H1 (cell line): ENCODE data around the gene COL5A3. TPM values are rescaled to one million over a fixed set of nuclear protein-coding genes. Genes with fewer than 3 reads are reported as not detected.

Experiments
- CTCF ChIA-PET: fragments of 300-600 bp; sonication (Branson Sonifier 250); formaldehyde crosslinking; loops from one replicate; lab custom pipeline; 2021; ENCODE audit not compliant: partially characterized antibody; lab: Charles Lee
- POLR2A ChIA-PET: fragments of 300-600 bp; sonication (Branson Sonifier 250); formaldehyde crosslinking; loops from one replicate; lab custom pipeline; 2021; ENCODE audit warnings: inconsistent platforms; ENCODE audit not compliant: partially characterized antibody; lab: Charles Lee
- DNase-seq, 2 experiments: peaks; one replicate each; pipeline versions ENCODE4 v3.0.0 to v3.0.0-alpha.2; 2010 to 2022; ENCODE audit warnings: low spot score in 2 of 2, low read depth in 1 of 2, mixed read lengths in 1 of 2
- FAIRE-seq: peaks from 2 replicates; lab custom pipeline; 2011; peaks lifted over from hg19 to GRCh38; lab: Jason Lieb, UNC
- H2AFZ ChIP-seq: 2 replicates; pipeline ENCODE4 v1.8.1; 2012; ENCODE audit warnings: low read length, inconsistent platforms
- H2AK5ac ChIP-seq: 2 replicates; pipeline ENCODE4 v1.6.1; 2013; ENCODE audit warnings: low read depth, low read length
- H2BK120ac ChIP-seq: replicated peaks from 2 replicates; pipeline ENCODE3; 2013; ENCODE audit warnings: low read depth, low read length, inconsistent platforms
- H2BK12ac ChIP-seq: 2 replicates; pipeline ENCODE4 v1.6.1; 2013; ENCODE audit warnings: low read depth, low read length
- H2BK15ac ChIP-seq: 2 replicates; pipeline ENCODE4 v1.6.1; 2013; ENCODE audit warnings: low read length
- H2BK20ac ChIP-seq: 2 replicates; pipeline ENCODE4 v1.6.1; 2013; ENCODE audit warnings: low read length
- H2BK5ac ChIP-seq: 2 replicates; pipeline ENCODE4 v1.6.1; 2013; ENCODE audit warnings: low read depth, low read length
- H3K14ac ChIP-seq: 2 replicates; pipeline ENCODE4 v1.6.1; 2013; ENCODE audit warnings: inconsistent platforms; ENCODE audit not compliant: insufficient read length
- H3K18ac ChIP-seq: 2 replicates; pipeline ENCODE4 v1.6.1; 2013; ENCODE audit warnings: low read length; ENCODE audit errors: extremely low read depth
- H3K23ac ChIP-seq: 2 replicates; pipeline ENCODE4 v1.6.1; 2013; ENCODE audit warnings: inconsistent platforms; ENCODE audit not compliant: insufficient read length
- H3K23me2 ChIP-seq: 2 replicates; pipeline ENCODE4 v1.6.1; 2013; ENCODE audit warnings: low read depth, low read length
- H3K27ac ChIP-seq: 2 replicates; pipeline ENCODE4 v1.6.1; 2011; ENCODE audit warnings: low read depth, low read length, inconsistent platforms
- H3K27me3 ChIP-seq, 4 experiments: replicated peaks in 1 of 4; 1 replicate in 1 of 4; 2 replicates in 3 of 4; pipeline versions ENCODE4 v1.6.1 to v1.8.1; 2011 to 2013; ENCODE audit warnings: low read length in 3 of 4, mild to moderate bottlenecking in 3 of 4, inconsistent platforms in 2 of 4, mixed read lengths in 2 of 4, moderate library complexity in 1 of 4; ENCODE audit not compliant: control insufficient read depth in 3 of 4, insufficient read depth in 3 of 4; ENCODE audit errors: extremely low read depth in 1 of 4
- H3K36me3 ChIP-seq, 4 experiments: 2 replicates each; pipeline versions ENCODE4 v1.6.1 to v1.8.1; 2011 to 2013; ENCODE audit warnings: mild to moderate bottlenecking in 4 of 4, low read length in 3 of 4, moderate library complexity in 2 of 4, control low read depth in 1 of 4, inconsistent platforms in 1 of 4; ENCODE audit not compliant: insufficient read depth in 4 of 4, control insufficient read depth in 2 of 4
- H3K4ac ChIP-seq: replicated peaks from 2 replicates; pipeline ENCODE3; 2013; ENCODE audit warnings: low read length, low read depth, mixed read lengths, inconsistent platforms; ENCODE audit not compliant: insufficient read length
- H3K4me1 ChIP-seq, 4 experiments: replicated peaks in 1 of 4; 1 replicate in 1 of 4; 2 replicates in 3 of 4; pipeline versions ENCODE4 v1.6.1 to v1.8.1; 2011 to 2013; ENCODE audit warnings: low read length in 3 of 4, inconsistent platforms in 2 of 4, mixed read lengths in 1 of 4; ENCODE audit not compliant: insufficient read depth in 4 of 4, control insufficient read depth in 3 of 4
- H3K4me2 ChIP-seq, 2 experiments: 2 replicates each; pipeline versions ENCODE4 v1.6.1 to v1.8.1; 2011 to 2013; ENCODE audit warnings: low read depth in 2 of 2, low read length in 2 of 2, control low read depth in 1 of 2, inconsistent platforms in 1 of 2, mild to moderate bottlenecking in 1 of 2; ENCODE audit not compliant: insufficient read depth in 1 of 2
- H3K4me3 ChIP-seq, 4 experiments: fragments of 200-600, 300-600 bp in 1 of 4; sonication (generic), shearing (Covaris generic), sonication (Bioruptor Twin) in 1 of 4; 2 replicates each; pipeline versions ENCODE4 v1.5.1 to v1.8.1; 2011 to 2016; ENCODE audit warnings: low read length in 4 of 4, low read depth in 3 of 4, control low read depth in 2 of 4, inconsistent platforms in 2 of 4, mild to moderate bottlenecking in 2 of 4, mixed read lengths in 1 of 4, moderate library complexity in 1 of 4; ENCODE audit not compliant: insufficient read depth in 2 of 4; ENCODE audit errors: extremely low read depth in 1 of 4
- H3K56ac ChIP-seq: replicated peaks from 2 replicates; pipeline ENCODE3; 2013; ENCODE audit warnings: low read depth, mild to moderate bottlenecking, mixed read lengths, low read length, inconsistent platforms; ENCODE audit not compliant: insufficient read length
- H3K79me1 ChIP-seq: 2 replicates; pipeline ENCODE4 v1.6.1; 2013; ENCODE audit warnings: low read depth, low read length, control low read depth
- H3K79me2 ChIP-seq, 2 experiments: 2 replicates each; pipeline versions ENCODE4 v1.6.1 to v1.8.1; 2012 to 2013; ENCODE audit warnings: low read length in 2 of 2, mild to moderate bottlenecking in 2 of 2, inconsistent platforms in 1 of 2; ENCODE audit not compliant: insufficient read depth in 2 of 2, control insufficient read depth in 1 of 2
- H3K9ac ChIP-seq, 4 experiments: replicated peaks in 1 of 4; 1 replicate in 1 of 4; 2 replicates in 3 of 4; pipeline versions ENCODE4 v1.6.1 to v1.8.1; 2011 to 2013; ENCODE audit warnings: low read depth in 3 of 4, low read length in 3 of 4, control low read depth in 2 of 4, mild to moderate bottlenecking in 2 of 4, moderate library complexity in 2 of 4, inconsistent platforms in 1 of 4; ENCODE audit errors: extremely low read depth in 1 of 4
- H3K9me3 ChIP-seq, 2 experiments: 2 replicates each; pipeline versions ENCODE4 v1.6.1 to v1.8.1; 2012 to 2013; ENCODE audit warnings: mild to moderate bottlenecking in 2 of 2, moderate library complexity in 2 of 2, control low read depth in 1 of 2, inconsistent platforms in 1 of 2, low read depth in 1 of 2, low read length in 1 of 2, mixed read lengths in 1 of 2; ENCODE audit not compliant: insufficient read depth in 2 of 2
- H4K20me1 ChIP-seq, 2 experiments: replicated peaks in 1 of 2; 2 replicates each; pipeline versions ENCODE3 to v1.8.1; 2011 to 2013; ENCODE audit warnings: inconsistent platforms in 2 of 2, low read length in 2 of 2, mild to moderate bottlenecking in 1 of 2; ENCODE audit not compliant: insufficient read depth in 2 of 2, control insufficient read depth in 1 of 2
- H4K5ac ChIP-seq: 2 replicates; pipeline ENCODE4 v1.6.1; 2013; ENCODE audit warnings: low read length, low read depth, mixed read lengths, inconsistent platforms; ENCODE audit not compliant: insufficient read length
- H4K8ac ChIP-seq: 2 replicates; pipeline ENCODE4 v1.8.0; 2013; ENCODE audit warnings: mild to moderate bottlenecking, moderate library complexity, low read length, inconsistent platforms; ENCODE audit not compliant: insufficient read depth; ENCODE audit errors: extremely low read depth
- H4K91ac ChIP-seq: replicated peaks from 2 replicates; pipeline ENCODE3; 2013; ENCODE audit warnings: low read length, mixed read lengths, inconsistent platforms; ENCODE audit not compliant: insufficient read length
- CHD2 ChIP-seq: IDR thresholded peaks from 2 replicates; pipeline ENCODE4 v1.6.1; 2012; ENCODE audit warnings: low read length, improper control_type of control experiment
- EZH2 ChIP-seq: fragments of 200-600 bp; sonication (generic); IDR thresholded peaks from 2 replicates; pipeline ENCODE4 v1.7.1; 2012; ENCODE audit warnings: low read depth, mild to moderate bottlenecking, moderate library complexity, low read length, inconsistent platforms; ENCODE audit not compliant: severe bottlenecking
- KDM1A ChIP-seq: fragments of 200-600, 300-600 bp; sonication (generic); IDR thresholded peaks from 2 replicates; pipeline ENCODE4 v1.7.1; 2016; ENCODE audit warnings: mild to moderate bottlenecking, low read length, borderline replicate concordance
- KDM4A ChIP-seq: IDR thresholded peaks from one replicate; pipeline ENCODE4 v1.7.1; 2012; ENCODE audit warnings: low read depth, mild to moderate bottlenecking, moderate library complexity, low read length, inconsistent platforms; ENCODE audit not compliant: severe bottlenecking
- KDM5A ChIP-seq: fragments of 200-600 bp; IDR thresholded peaks from 2 replicates; pipeline ENCODE4 v1.7.1; 2012; ENCODE audit warnings: mild to moderate bottlenecking, low read length, inconsistent platforms, mixed read lengths
- RXRA ChIP-seq: IDR thresholded peaks from 2 replicates; pipeline ENCODE4 v1.6.1; 2011; ENCODE audit warnings: low read depth, mild to moderate bottlenecking, low read length, moderate library complexity; ENCODE audit not compliant: insufficient read depth
- SP1 ChIP-seq: IDR thresholded peaks from 2 replicates; pipeline ENCODE4 v1.6.1; 2011; ENCODE audit warnings: low read depth, low read length
- SP2 ChIP-seq: IDR thresholded peaks from 2 replicates; pipeline ENCODE4 v1.6.1; 2012; ENCODE audit warnings: mild to moderate bottlenecking, low read length, inconsistent platforms
- SUZ12 ChIP-seq: fragments of 200-600 bp; sonication (generic); IDR thresholded peaks from 2 replicates; pipeline ENCODE4 v1.6.1; 2012; ENCODE audit warnings: mild to moderate bottlenecking, inconsistent platforms, low read length, moderate library complexity, mixed read lengths
- WGBS, 2 experiments: shearing (Covaris generic) in 1 of 2; methylation state at CpG; one replicate each; pipeline versions ENCODE4 v1.1.6 to v1.1.7; 2013 to 2015; ENCODE audit warnings: low lambda C conversion rate in 2 of 2, mixed read lengths in 2 of 2, inconsistent platforms in 1 of 2, low coverage in 1 of 2, missing lambda C conversion rate in 1 of 2; ENCODE audit not compliant: insufficient replicate concordance in 2 of 2, insufficient coverage in 1 of 2, insufficient read length in 1 of 2; ENCODE audit errors: extremely low coverage in 1 of 2, missing lambda C conversion rate in 1 of 2; 5-methylcytosine and 5-hydroxymethylcytosine counted together
- polyA plus RNA-seq, 7 experiments: library from polyadenylated mRNA; depleted of rRNA in 3 of 7; stranded (reverse) in 5 of 7; unstranded in 2 of 7; fragments of >200 nt in 5 of 7; fragments of 200-250 nt in 2 of 7; gene quantifications; 1 replicate in 5 of 7; 2 replicates in 1 of 7; 4 replicates in 1 of 7; pipeline versions ENCODE4 v1.2.1 to v1.2.3, GENCODE V29; 2011 to 2013; ENCODE audit warnings: missing spikeins in 2 of 7, mixed read lengths in 2 of 7
- total RNA-seq: library from RNA; stranded (reverse); fragmentation: NEBNext Ultra II Directional; extraction: Animal tissue kit (Norgen Biotek cat#: 25700); gene quantifications from 2 replicates; pipeline ENCODE4 v1.2.1, GENCODE V29; 2021
- TF ChIP-seq, protein P1 (sequence below): IDR thresholded peaks from 2 replicates; pipeline ENCODE4 v1.6.1; 2011; ENCODE audit warnings: low read depth, mild to moderate bottlenecking, low read length; ENCODE audit not compliant: insufficient read depth
- TF ChIP-seq, protein P2 (sequence below), 3 experiments: IDR thresholded peaks; 1 replicate in 2 of 3; 2 replicates in 1 of 3; pipeline versions ENCODE4 v1.5.1 to v1.6.1; 2011; ENCODE audit warnings: low read length in 3 of 3, mild to moderate bottlenecking in 3 of 3, inconsistent platforms in 2 of 3, low read depth in 1 of 3, moderate library complexity in 1 of 3; ENCODE audit not compliant: insufficient read depth in 1 of 3; ENCODE audit errors: control extremely low read depth in 1 of 3

The COL5A3 gene
- total and polyA plus RNA-seq, 2 of the 8 experiments (the other 6 are each of a cell fraction or from before 2014, with no cell fraction given): 0.67 to 0.74 TPM

DNA sequence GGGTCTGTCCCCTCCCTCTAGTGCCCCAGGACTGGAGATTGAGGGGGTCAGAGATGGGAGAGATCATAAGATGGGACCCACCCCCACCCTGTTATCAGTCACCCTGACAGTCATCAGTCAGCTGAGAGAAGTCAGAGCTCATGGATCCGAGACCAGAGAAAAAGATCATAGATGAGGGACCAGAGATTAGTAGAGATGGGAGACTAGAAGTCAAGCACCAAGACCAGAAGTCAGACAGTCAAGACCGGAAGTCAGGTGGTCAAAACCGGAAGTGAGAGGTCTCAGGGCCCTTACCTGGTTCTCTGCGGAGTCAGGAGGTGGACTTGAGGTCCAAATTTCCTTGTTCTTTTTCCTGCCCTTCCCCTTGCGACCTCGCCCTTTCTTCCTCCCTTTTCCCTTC is 7.0 kb downstream of the COL5A3 start:
- CTCF ChIA-PET: interaction anchor here (1.0 to 1.3 kb wide), 2 partner anchors 24 to 43 kb away, joined by 3 to 4 read pairs; no protein-coding TSS in a partner anchor
- TF ChIP-seq EZH2 (no peak), CHD2 (no peak), SP2 (no peak), KDM5A (no peak), SP1 (no peak), SUZ12 (no peak), KDM4A (no peak), KDM1A (no peak), RXRA (no peak)
- TF ChIP-seq, protein P1, sequence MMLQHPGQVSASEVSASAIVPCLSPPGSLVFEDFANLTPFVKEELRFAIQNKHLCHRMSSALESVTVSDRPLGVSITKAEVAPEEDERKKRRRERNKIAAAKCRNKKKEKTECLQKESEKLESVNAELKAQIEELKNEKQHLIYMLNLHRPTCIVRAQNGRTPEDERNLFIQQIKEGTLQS: no peak
- TF ChIP-seq, protein P2, sequence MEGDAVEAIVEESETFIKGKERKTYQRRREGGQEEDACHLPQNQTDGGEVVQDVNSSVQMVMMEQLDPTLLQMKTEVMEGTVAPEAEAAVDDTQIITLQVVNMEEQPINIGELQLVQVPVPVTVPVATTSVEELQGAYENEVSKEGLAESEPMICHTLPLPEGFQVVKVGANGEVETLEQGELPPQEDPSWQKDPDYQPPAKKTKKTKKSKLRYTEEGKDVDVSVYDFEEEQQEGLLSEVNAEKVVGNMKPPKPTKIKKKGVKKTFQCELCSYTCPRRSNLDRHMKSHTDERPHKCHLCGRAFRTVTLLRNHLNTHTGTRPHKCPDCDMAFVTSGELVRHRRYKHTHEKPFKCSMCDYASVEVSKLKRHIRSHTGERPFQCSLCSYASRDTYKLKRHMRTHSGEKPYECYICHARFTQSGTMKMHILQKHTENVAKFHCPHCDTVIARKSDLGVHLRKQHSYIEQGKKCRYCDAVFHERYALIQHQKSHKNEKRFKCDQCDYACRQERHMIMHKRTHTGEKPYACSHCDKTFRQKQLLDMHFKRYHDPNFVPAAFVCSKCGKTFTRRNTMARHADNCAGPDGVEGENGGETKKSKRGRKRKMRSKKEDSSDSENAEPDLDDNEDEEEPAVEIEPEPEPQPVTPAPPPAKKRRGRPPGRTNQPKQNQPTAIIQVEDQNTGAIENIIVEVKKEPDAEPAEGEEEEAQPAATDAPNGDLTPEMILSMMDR (IDR thresholded peaks at IDR 0.05; ENCODE audit: control extremely low read depth in 1 of 3, insufficient read depth in 1 of 3, low read depth in 1 of 3, low read length in 3 of 3): no peak

More for the DNA sequence above, 7.0 kb downstream of the COL5A3 start:
- Histone ChIP-seq H3K9ac (no peak overlapping the region), H2BK120ac (no peak overlapping the region), H4K8ac (no peak overlapping the region), H2BK20ac (no peak overlapping the region), H3K23ac (no peak overlapping the region), H3K23me2 (peaks cover 3% of the 10 kb centered on the region; the same call in 1 of the 2 replicates), H3K18ac (no peak overlapping the region), H3K4me3 (no peak overlapping the region), H4K91ac (no peak overlapping the region), H3K4me1 (no peaks in the 10 kb centered on the region), H3K14ac (no peak overlapping the region), H3K27ac (no peak overlapping the region), H3K56ac (no peak overlapping the region), H2BK5ac (no peak overlapping the region), H4K5ac (no peak overlapping the region), H4K20me1 (no peaks in the 10 kb centered on the region), H3K36me3 (no peaks in the 10 kb centered on the region), H3K79me1 (no peaks in the 10 kb centered on the region), H3K4me2 (no peak overlapping the region), H2BK12ac (peak overlapping the region; percentile 63; the same call in 1 of the 2 replicates), H2BK15ac (no peak overlapping the region), H2AFZ (no peak overlapping the region), H3K79me2 (no peaks in the 10 kb centered on the region), H3K27me3 (no peaks in the 10 kb centered on the region; a peak in 2 of 7 replicates), H3K4ac (no peak overlapping the region), H2AK5ac (no peak overlapping the region), H3K9me3 (no peaks in the 10 kb centered on the region)
- POLR2A ChIA-PET: interaction anchor here (1.0 kb wide), 1 partner anchor 81 kb away, joined by 4 read pairs; no protein-coding TSS in a partner anchor
- 75% methylated on average over 6 of the region's 6 CpGs; no CpG with 5 or more reads in 1 of the 2 experiments for WGBS, 2 experiments
- DNase-seq: no peak
- no peak for FAIRE-seq
